AG10803 (cell line): ENCODE measurements around the gene TMCC3.
"Not testable (repeated sequence)": the region's sequence is repeated elsewhere in the genome, so short reads cannot be mapped to it uniquely, and the experiment has no call there.

Source experiments
- DNase-seq: peaks from one replicate; pipeline ENCODE4 v3.0.0; 2010; ENCODE audit warnings: low read depth
- H3K4me3 ChIP-seq: 2 replicates; pipeline ENCODE4 v1.5.1; 2011; ENCODE audit warnings: mild to moderate bottlenecking, low read length, control low read depth
- TF ChIP-seq, protein P1 (sequence below): conservative IDR thresholded peaks from 2 replicates; pipeline ENCODE4 v1.5.1; 2011; ENCODE audit warnings: mild to moderate bottlenecking, low read length, control low read depth, inconsistent platforms

TMCC3 gene

DNA sequence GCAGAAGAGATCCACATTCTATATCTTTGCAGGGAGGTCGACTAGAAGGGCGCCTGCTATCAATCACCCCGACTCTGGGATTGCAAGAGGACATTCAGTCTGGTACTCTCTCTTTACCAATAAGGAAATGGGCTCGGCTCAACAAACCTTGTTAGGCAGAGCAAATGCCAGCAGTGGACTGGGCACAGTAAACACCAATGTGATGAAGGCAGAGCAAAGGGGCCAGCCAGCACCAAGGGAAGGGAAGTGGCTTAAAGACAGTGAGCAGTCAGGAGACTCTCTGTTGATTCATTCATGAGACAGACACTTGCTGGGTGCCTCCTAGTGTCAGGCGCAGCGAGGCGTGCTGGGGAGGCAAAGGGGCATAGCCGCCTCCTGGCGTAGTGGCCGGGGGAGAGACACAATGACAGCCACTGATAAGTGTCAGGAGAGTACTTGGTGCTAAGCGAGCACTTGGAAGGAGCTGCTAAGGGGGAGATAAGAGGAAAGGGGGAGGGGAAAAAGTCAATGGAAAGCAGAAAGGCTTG lies 34.1 kb downstream of the TMCC3 start:
- H3K4me3 ChIP-seq, result no peak overlapping the region
- no peak for DNase-seq
- TF ChIP-seq, protein P1, sequence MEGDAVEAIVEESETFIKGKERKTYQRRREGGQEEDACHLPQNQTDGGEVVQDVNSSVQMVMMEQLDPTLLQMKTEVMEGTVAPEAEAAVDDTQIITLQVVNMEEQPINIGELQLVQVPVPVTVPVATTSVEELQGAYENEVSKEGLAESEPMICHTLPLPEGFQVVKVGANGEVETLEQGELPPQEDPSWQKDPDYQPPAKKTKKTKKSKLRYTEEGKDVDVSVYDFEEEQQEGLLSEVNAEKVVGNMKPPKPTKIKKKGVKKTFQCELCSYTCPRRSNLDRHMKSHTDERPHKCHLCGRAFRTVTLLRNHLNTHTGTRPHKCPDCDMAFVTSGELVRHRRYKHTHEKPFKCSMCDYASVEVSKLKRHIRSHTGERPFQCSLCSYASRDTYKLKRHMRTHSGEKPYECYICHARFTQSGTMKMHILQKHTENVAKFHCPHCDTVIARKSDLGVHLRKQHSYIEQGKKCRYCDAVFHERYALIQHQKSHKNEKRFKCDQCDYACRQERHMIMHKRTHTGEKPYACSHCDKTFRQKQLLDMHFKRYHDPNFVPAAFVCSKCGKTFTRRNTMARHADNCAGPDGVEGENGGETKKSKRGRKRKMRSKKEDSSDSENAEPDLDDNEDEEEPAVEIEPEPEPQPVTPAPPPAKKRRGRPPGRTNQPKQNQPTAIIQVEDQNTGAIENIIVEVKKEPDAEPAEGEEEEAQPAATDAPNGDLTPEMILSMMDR, result no peak

DNA sequence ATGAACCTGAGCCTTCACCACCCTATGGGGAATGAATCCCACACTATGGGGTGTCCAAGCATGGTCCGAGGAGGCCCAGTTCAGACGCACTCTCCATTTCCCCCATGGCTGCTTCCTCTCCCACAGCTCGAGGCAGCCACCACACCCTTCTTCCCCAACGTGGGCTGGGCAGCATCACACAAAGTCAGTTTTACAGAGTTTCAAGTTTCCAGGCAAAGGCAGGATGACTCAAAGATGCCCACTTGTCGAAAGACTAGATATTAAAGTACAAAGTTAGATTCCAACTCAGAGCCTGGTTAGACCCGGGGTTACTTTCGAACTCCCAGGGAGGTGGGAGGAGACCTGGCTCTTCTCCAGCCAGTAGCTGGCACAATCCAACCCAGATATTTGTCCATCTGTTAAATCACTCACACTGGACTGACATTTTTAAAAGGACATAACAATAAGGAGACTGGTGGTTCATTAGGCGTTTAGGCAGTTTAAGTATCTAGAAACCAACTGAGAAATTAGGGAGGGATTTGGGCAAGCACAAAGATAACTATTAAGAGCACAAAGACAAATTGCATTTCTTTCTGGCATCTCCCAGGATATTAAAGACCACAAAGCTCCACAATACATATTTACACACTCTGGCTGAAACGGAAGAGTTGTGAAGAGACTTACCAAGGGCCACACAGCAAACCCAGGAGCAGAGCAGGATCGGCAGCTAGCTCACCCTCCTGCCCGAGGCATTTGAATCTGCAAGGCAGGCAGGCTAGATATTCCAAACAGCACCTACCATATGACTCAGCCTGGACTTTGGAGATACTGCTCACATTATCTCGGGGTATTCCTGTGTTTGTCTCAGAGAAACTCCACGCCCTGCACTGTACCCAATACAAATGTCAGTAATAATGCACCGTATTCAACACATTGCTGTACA lies 34.8 kb downstream of the TMCC3 start:
- TF ChIP-seq, protein P1, result no peak
- DNase-seq, result no peak
- H3K4me3 ChIP-seq, result no peak overlapping the region

DNA sequence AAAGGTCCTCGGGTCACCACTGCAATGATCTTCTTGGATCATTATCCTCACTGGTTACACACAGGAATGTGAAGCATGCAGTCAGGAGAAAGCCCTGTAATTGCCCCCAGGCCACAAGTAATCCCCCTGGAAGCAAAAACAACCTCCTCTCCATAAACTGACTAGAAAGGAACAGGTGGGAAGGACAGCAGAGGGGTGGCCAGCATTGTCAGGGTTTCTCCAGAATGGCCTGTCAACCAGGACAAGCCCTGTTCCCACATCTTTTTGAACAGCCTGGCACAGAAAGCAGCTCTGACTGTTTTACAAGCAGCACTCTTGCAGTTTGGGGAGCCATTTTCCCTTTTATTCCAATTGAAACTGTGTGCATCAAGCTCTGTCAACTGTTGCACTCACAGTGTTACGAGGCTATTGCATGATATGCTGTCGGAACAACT lies 36.1 kb downstream of the TMCC3 start:
- no peak for DNase-seq
- no peak overlapping the region for H3K4me3 ChIP-seq
- TF ChIP-seq, protein P1, result no peak

DNA sequence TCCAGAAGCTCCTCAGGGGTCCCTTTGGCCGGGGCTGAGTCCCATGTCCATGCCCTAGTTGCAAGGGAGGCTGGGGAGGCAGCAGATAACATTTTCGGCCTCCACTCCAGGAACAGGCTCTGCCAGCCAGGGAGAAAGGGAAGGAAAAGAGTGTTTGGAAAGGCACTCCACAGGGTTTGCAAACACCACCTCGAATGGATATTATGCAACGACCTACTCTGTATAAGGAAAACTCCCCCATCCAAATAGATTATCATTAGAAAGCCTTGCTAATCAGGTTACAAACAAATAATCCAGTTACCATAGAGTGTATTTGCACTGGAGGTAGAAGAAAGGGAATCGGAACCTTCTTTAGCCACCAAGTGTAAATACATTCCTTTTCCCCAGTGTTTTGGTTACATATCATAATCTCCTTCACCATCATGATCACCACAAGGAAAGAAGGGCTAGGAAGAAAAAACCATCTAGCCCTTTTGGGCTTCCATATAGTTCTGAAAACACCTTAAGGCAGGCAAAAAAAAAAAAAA lies 40.4 kb downstream of the TMCC3 start:
- DNase-seq, result no peak
- H3K4me3 ChIP-seq, result no peak overlapping the region
- TF ChIP-seq, protein P1, result no peak

DNA sequence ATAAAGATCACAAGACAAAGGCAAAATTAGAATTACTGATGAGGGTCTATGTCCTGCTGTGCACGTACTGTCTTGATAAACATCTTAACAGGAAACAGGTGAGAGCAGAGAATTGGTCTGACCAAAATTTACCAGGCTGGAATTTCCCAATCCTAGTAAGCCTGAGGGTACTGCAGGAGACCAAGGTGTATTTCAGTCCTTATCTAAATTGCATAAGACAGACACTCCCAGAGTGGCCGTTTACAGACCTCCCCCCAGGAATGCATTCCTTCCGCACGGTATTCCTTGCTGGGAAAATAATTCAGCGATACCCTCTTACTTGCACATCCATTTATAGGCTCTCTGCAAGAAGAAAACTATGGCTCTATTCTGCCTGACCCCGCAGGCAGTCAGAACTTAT lies 43.5 kb downstream of the TMCC3 start:
- DNase-seq, H3K4me3 ChIP-seq: not testable (repeated sequence)

DNA sequence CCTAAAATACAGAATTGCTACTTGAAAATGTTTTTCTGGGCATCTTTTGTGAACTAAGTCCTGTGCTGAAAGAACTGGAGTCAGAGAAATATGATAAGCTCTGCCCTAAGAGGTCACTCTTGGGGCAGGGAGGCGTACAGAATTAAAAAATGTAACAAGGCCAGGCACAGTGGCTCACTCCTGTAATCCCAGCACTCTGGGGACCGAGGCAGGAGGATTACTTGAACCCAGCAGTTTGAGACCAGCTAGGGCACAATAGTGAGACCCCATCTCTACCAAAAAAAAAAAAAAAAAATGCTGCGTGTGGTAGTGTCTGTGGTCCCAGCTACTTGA lies 46.0 kb downstream of the TMCC3 start:
- TF ChIP-seq, protein P1, result no peak
- no peak for DNase-seq
- no peak overlapping the region for H3K4me3 ChIP-seq

DNA sequence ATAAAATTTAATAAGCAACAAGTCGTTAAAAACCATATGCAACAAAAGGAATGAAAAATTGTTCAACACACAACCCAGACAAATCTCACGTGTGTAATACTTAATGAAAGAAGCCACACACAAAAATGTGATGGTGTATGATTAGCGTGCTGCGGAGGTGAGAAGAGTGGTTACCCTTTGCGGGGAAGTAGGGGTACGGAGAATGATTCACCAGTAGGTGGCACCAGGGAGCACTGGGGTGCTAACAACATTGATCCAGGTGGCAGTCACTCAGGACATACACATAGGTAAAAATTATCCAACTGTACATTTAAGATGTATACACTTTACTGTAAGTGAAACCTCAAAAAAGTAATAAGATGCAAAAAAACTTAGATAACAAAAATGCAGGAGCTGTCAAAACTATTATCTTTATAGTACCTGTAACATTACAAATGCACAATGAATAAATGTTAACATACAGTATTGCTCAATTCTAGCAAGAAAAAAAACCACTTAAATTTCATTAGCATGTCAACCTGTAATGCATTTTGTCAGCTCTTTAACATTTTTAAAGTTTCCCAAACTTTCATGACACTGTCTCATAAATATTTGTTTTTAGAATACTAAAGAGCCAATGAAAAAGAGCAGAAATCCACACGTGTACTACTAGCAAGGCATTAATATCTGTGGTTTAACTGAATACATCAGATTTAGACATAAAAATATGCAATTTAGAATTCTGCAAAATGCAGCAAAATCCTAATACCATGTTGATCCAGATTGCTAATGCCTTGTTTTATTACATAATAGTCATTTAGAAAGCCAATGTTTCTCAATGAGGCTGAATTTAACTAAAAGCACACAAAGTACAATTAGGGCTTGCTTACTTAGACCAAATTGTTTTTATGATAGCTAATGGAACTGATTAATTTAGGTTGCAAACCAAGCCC lies 46.7 kb downstream of the TMCC3 start:
- TF ChIP-seq, protein P1, result peak; percentile 69
- no peak overlapping the region for H3K4me3 ChIP-seq
- DNase-seq, result no peak
